T-helper 1 cell (primary cell): ENCODE results near the gene GPR137.

Experiments used
- DNase-seq, 5 donors: peaks; one replicate each; pipeline ENCODE4 v3.0.0-alpha.2; 2012 to 2020

The GPR137 gene

DNA sequence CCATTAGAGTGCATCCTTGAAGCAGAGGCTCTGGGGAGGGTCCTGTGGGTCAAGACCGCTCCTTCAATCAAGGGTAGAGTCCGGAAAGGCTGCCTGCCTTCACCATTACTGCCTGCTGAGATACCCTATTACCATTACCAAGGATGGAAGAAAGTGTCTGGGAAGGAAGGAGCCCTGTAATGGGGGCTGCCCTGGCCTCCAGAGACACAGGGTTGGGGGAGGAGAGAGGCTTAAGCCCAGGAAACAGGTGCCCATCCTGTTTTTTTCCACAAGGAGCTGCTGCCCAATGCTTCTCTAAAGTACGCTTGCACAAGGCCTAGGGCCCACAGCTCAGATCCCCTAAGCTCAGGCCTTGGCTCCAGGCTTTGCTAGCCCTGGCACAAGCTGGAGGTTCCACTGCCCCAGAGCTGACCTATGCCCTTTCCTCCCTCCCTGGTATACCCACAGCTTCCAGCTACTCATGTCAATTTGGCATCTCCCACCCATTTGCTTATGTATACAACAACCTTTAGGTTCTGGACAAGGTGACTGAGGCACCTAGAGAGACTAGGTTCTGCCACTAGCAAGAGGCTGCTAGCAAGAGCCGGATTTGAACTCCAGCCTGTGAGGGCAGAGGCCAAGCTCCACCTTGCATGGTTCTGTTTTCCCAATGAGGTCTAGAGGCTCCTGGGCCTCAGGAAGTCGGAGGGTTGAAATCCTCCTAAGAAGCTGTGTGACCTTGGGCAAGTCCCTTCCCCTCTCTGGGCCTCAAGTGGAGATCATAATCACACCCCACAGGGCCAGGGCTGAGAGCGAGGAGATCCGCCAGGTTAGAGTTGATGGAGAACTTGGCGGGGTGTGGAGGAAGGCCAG, 35.9 kb upstream of the GPR137 start:
- DNase-seq: no peak

- no peak for DNase-seq
Observed at GRCh38 chr11:64250415-64251015, 35.1 kb upstream of the GPR137 start.

GRCh38 chr11:64251016-64251752, 34.5 kb upstream of the GPR137 start, which contains the start of gene PLCB3:
Gene PLCB3 (plus strand): TSS chr11:64251530. CDS start chr11:64251650, 120 bp downstream.
- DNase-seq: peak in 4 of 5 donors; percentile 41 to 70 (median 44)

DNA sequence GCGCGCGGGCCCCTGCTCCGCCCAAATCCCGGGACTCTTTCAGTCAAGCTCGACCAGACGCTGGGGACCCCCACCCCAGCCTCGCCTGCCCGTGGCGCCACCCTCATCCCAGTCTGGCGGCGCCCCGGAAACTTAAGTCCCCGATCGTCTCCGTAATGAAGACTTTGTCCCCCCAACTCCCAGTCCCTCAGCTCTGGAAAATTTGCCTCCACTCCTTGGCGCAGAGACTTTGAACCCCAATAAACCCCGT, 34.0 kb upstream of the GPR137 start:
- DNase-seq: no peak

GRCh38 chr11:64252003-64252872, 33.4 kb upstream of the GPR137 start:
- no peak for DNase-seq

- no peak for DNase-seq
Observed at GRCh38 chr11:64253043-64253442, 32.6 kb upstream of the GPR137 start.

- no peak for DNase-seq
Observed at GRCh38 chr11:64253481-64253880, 32.2 kb upstream of the GPR137 start.

DNA sequence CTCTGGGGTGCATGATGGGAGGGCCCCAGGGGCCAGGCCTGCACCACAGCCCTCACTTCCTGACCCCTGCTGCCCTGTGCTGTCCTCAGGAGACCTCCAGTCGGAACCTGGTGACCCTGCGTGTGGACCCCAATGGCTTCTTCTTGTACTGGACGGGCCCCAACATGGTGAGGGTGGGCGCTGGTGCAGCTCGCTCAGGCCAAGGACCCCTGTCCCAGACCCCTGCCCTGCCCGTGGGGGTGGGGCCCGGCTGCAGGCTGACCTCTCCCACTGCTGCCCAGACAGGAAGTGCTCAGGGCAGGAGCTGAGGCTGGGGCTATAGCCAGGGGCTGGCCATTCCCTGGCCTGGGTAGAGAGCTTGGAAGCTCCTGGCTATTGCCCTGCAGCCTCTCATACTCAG, 31.3 kb upstream of the GPR137 start:
- DNase-seq: no peak

DNA sequence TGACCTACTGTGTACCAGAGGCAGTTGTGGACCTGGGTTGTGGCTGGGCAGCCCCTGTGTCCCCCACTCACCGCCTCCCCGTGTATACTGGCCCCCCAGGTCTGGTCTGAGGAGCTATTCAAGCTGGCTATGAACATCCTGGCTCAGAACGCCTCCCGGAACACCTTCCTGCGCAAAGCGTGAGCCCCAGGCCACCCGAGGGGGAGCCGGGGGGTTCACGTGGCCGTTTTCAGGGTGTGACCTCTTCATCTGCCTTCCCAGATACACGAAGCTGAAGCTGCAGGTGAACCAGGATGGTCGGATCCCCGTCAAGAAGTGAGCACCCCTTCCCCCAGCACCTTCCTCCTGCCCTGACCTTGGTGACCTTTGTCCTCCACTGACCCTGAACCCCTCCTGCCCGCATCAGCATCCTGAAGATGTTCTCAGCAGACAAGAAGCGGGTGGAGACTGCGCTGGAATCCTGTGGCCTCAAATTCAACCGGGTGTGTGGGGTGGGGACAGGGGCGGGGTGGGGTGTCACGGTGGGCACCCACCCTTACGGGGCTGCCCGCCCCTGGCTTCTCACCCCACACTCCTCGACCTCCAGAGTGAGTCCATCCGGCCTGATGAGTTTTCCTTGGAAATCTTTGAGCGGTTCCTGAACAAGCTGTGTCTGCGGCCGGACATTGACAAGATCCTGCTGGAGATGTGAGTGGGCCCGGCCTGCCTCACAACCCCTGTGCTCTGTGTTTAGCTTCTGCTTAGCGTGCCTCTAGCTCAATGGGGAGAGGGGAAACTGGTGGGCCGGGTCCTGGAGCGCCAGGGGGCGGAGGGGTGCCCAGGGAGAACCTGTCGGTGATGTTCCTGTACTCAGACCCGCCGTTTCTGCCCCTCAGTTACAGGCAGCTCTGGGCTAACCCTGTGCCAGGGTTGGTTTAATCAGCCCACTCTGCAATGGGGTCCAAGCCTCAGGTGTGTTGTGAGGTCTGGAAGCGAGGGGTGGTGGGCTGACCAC, 30.2 kb upstream of the GPR137 start:
- DNase-seq: no peak

- no peak for DNase-seq
Observed at GRCh38 chr11:64256300-64256699, 29.3 kb upstream of the GPR137 start.

GRCh38 chr11:64258356-64258755, 27.3 kb upstream of the GPR137 start:
- DNase-seq: no peak

- no peak for DNase-seq
Observed at GRCh38 chr11:64258946-64259532, 26.6 kb upstream of the GPR137 start.

GRCh38 chr11:64259533-64260067, 26.0 kb upstream of the GPR137 start:
- no peak for DNase-seq

DNA sequence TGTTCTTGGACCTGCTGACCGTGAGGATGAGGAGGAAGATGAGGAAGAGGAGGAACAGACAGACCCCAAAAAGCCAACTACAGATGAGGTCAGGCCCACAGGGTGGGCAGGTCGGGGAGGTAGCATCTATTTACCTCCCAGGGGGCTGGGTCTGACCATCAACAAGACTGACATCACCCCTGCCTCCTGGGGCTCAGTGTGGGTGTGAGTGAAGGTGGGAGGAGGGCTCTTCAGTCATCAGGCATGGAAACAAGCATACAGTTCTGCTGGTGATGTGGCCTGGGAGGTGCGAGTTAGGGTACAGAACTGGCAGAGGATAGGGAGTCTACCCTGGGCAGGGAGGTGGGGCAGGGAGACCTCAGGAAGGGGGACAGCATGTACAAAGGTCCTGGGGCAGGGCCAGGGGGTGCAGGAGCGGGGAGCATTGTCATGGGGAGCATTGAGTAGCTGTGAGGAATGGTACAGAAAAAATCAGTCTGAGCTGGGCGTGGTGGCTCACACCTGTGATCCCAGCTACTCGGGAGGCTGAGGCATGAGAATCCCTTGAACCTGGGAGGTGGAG, 25.4 kb upstream of the GPR137 start:
- DNase-seq: no peak

GRCh38 chr11:64261556-64262080, 24.0 kb upstream of the GPR137 start:
- DNase-seq: no peak

GRCh38 chr11:64262271-64263002, 23.2 kb upstream of the GPR137 start:
- DNase-seq: no peak

GRCh38 chr11:64263021-64263946, 22.4 kb upstream of the GPR137 start:
- DNase-seq: no peak

DNA sequence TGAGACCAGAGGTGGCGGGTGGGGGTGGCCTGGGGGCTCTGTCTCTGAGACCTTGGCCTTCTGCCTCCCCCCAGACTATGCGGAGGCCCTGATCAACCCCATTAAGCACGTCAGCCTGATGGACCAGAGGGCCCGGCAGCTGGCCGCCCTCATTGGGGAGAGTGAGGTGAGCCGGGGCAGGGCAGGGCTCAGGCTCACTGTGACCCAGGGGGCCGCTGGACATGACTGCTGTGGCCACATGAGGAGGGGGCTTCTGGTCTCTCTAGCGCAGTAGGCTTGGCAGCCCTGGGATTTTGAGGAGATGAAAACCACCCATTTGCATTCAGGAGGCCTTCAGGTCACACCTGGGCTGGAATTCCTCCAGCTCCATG, 21.7 kb upstream of the GPR137 start:
- DNase-seq: no peak
